ENCODE results near the gene MTOR.
"Not testable (repeated sequence)": the region's sequence is repeated elsewhere in the genome, so short reads cannot be mapped to it uniquely, and the experiment has no call there.

MTOR gene

DNA sequence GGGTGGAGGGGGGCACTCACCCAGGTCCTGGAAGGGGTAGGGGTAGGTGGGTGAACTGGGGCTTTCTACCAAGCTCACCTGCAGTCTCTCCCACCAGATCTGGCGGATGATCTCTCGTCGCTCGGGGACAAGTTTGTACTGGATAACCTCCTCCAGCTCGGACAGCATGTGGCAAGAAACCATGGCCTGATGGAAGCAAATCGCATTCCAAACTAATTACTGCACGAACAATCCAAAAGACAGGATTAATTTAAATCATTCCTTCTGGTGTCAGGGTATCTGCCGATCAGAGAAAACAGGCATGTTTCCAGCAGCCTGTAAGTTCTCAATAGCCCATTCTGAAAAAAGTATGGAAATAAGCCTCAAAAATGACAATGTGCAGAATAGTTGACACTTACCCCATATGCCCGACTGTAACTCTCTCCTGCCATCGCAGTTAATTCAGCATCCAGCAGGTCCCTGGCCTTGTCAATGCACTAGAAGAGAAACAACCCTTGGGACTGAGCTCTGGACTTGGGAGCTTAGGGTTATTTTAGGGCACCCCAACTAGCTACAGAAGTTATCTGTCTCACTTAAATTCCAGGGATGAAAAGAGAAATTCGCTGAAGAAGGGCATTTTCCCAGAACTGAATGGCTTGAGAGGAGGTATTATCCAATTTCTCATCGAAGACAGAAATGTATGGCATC lies 117.6 kb downstream of the MTOR start:
- DNase-seq: no peak

DNA sequence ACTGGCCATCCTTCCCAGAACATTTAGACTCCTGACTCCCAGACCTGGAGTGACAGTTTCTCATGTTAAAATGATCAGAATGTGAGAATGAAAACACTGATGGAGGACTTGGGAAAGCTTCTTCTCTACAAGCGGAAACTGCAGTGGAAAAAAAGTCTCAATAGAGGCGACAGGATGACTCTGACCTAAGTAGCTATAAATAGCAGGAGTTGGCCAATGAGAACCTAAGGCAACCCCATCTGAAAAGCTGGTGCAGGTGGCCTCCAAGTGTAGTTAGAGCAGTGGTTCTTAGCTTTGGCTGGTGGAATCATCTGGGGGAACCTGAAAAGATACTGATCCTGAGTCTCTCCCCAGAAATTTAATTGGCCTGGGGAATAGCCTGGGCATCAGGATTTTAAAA lies 118.4 kb downstream of the MTOR start:
- no peak for DNase-seq

DNA sequence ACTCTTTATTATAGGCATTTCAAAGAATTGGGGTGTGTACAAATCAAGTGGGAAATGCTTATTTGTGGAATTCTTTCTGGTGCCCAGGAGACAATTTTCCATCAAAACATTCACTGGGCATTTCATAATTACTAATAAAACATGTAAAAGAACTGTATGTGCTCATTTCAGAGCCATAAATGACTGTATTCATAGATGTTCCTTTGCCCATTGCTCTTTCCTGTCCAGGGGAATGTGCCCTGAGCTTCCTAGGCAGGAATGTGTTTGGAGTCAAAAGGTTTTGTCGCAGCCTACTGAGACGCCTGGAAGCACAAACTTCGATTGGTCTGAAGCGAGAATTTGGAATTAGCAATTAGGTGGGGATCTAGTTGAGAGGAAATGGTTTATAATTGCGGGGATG lies 119.0 kb downstream of the MTOR start:
- DNase-seq: no peak

DNA sequence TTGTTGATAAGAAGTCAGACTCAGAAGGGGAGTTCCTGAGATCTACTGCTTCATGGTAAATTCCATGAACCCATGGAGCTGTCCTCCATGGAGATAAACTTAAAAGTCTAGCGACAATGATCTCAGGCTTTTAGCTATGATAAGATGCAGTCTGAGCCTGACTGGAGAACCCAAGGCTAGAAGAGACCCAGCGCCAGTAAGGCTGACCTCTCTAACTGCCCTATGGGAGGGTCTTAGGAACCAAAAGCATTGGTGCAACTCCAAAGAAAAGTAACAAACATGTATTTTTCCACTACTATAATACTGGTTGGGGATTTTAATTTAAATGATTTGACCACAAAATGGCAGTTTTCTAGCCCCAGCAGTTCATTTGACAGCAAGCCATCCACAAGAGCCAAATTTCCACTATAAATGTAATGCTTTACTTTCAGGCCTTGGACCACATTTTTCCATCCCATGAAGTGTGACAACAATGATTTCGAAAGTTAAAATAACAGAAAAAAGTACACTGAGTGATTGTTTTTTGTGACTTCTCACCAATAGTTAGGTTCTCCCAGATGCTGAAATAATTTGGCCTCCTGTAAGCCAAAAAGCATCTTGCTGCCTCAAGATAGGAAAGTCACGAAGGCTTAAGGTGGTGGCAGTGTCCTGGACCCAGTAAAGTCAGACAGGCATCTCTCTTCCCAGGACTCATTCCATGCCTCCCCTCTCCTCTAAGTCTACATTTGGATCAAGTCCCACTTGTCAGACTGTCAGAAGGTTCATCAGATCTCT lies 119.5 kb downstream of the MTOR start:
- DNase-seq: no peak

DNA sequence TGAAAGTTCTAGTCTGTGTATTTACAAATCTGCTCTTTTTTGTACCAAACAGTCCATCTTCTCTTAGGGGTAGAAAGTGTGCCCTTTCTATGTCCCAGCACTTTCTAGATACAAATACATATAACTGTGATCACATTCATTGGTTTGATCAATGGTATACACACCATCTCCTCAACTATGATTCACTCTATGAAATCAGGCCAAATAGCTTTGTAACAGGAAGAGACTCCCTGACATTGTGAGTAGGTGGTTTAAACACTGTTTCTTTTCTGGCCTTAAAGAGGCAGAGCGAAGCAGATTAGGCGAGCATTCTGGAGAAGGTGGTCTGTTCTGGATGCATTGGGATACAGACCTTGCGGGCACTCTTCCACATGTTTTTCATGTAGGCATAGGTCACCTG lies 123.4 kb downstream of the MTOR start:
- DNase-seq: no peak

DNA sequence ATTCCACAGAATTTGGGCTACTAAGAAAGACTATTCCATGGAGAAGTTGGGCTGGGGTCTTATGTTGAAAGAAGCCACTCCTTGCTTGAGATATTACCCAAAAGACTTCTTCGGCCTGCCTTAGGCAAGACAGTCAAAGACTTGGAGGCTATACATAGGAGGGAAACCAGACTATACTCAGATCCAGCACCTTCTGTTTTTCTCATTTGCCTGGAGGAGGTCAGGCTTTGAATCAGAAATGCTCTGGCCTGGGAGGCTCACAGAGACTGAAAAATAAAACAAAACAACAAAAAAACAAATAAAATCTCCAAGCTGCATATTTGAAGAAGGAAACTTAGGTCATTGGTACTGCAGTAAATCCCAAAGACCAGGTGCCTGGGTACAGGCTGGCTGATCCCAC lies 124.3 kb downstream of the MTOR start:
- DNase-seq: no peak

DNA sequence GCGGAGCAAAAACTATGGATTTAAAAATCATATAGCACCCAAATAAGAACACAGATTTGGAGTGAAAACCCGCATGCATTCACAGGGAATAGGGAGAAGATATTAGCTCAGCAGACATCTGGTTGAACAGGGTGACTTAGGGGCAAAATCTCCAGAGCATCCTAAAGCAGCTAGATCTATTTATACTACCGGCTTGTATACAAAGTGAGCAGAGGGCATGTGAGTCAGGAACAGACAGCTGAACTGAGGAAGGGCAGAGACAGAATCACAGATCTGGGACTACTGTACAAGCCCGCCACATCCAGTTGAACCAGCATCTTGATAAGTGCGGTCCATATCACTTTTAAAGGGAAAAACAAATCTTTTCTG lies 127.5 kb downstream of the MTOR start:
- DNase-seq: no peak

- DNase-seq: no peak
Observed at GRCh38 chr1:11134251-11134897, 128.0 kb downstream of the MTOR start.

- DNase-seq: no peak
Observed at GRCh38 chr1:11132563-11133293, 129.6 kb downstream of the MTOR start.

GRCh38 chr1:11131816-11132215 lies 130.5 kb downstream of the MTOR start:
- no peak for DNase-seq

- DNase-seq: no peak
Observed at GRCh38 chr1:11130406-11130805, 131.9 kb downstream of the MTOR start.

- no peak for DNase-seq
Observed at GRCh38 chr1:11129649-11130390, 132.5 kb downstream of the MTOR start.

DNA sequence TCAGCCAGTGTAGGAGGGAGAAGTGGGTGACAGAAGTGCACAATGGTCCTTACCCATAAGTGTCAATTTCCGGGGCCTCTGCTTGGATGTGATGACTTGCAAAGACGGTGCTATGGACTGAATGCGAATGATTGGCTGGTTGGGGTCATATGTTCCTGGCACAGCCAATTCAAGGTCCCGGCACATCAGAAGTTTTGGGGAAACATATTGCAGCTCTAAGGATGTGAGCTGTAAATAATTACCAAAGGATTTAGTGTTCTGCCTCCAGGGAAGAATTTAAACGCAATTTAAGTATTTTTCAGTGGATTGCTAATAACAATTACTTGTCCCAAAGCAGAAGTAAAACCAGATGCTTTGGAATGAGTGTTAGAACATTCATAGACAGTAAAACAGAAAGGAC lies 135.8 kb downstream of the MTOR start:
- DNase-seq: no peak

- no peak for DNase-seq
Observed at GRCh38 chr1:11125931-11126330, 136.4 kb downstream of the MTOR start.

- no peak for DNase-seq
Observed at GRCh38 chr1:11124965-11125364, 137.4 kb downstream of the MTOR start.

- DNase-seq: no peak
Observed at GRCh38 chr1:11116318-11116717, 146.0 kb downstream of the MTOR start.

DNA sequence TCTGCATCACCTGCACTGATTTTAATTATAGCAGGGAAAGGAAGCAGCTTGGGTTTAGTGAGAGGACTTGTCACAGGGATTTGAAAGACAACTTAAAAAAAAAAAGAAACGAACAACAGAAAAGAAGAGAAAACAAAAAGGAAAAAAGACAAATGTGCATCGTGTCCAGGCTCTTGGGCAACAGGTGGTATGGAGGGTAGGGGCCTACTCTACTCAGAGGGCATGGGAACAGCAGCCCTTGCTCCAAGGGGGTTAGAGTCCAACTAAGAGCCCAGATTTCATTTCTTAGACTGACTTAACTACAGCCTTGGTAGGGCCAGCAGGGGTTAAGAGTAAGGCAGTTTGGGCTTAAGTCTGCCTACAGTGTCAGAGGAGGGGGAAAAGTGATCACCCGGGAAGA lies 147.4 kb downstream of the MTOR start:
- no peak for DNase-seq

- no peak for DNase-seq
Observed at GRCh38 chr1:11109047-11109760, 153.1 kb downstream of the MTOR start.

DNA sequence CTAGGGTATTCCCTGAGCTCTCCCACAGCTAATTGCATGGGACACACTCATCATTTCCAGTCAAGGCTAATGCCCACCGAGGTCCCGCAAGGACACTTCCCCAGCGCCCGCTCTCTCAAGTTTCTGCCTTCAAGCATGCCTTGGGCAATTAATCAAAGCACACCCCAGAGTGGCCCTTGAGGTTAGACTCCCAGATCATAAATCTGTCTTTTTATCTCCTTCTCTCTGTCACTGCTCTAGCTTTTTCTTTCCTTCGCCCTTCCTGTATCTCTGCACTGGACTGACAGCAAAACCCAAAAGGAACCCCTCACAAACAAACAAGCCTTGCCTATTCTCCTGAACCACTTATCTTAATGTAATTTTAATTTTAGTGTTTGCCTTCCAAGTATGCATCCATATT lies 154.8 kb downstream of the MTOR start:
- DNase-seq: no peak

DNA sequence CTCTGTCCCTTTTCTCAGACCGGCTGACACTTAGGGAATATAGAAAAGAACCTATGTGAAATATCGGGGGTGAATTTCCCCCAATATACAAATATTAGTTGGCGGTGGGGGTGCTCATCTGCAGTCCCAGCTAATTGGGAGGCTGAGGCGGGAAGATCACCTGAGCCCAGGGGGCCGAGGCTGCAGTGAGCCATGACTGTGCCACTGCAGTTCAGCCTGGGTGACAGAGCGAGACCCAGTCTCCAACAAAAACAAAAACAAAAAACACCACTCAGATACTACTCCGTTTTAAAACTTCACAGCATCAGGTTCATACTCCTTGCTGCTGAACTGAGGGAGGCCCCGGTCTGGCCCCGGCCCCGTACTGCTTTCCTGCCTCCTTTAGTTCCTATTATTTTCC lies 156.8 kb downstream of the MTOR start:
- no peak for DNase-seq

- no peak for DNase-seq
Observed at GRCh38 chr1:11101347-11101746, 161.0 kb downstream of the MTOR start.

DNA sequence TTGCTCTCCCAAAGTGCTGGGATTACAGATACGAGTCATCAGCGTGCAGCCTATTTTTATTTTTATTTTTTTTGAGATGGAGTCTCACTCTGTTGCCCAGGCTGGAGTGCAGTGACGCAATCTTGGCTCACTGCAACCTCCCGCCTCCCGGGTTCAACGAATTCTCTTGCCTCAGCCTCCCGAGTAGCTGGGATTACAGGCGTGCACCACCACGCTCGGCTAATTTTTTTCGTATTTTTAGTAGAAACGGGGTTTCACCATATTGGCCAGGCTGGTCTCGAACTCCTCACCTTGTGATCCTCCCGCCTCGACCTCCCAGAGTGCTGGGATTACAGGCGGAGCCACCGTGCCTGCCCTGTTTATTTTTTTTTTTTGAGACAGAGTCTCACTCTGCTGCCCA lies 161.5 kb downstream of the MTOR start:
- DNase-seq: not testable (repeated sequence)

All from RPMI8226 (cell line).